Measurements from ENCODE around the gene ZDHHC11B.
"Not testable (repeated sequence)": the region's sequence is repeated elsewhere in the genome, so short reads cannot be mapped to it uniquely, and the experiment has no call there.

ZDHHC11B gene

GRCh38 chr5:766666-767431, 17.7 kb downstream of the ZDHHC11B start:
- DNase-seq (ENCODE audit: extremely low spot score), result no peak
- ChIA-PET POLR2A (no interaction called here), CTCF (no interaction called here)
- TF ChIP-seq CTBP1 (IDR thresholded peaks at IDR 0.05; ENCODE audit: borderline replicate concordance), result no peak
- no peak for TF ChIP-seq ZNF384 (IDR thresholded peaks at IDR 0.05)
- TF ChIP-seq PKNOX1 (IDR thresholded peaks at IDR 0.05), result no peak
- no peak for TF ChIP-seq HDGF (IDR thresholded peaks at IDR 0.05; ENCODE audit: borderline replicate concordance)
- no peak for TF ChIP-seq ELF4 (IDR thresholded peaks at IDR 0.05)
- TF ChIP-seq FOXA1 (IDR thresholded peaks at IDR 0.05), result no peak

DNA sequence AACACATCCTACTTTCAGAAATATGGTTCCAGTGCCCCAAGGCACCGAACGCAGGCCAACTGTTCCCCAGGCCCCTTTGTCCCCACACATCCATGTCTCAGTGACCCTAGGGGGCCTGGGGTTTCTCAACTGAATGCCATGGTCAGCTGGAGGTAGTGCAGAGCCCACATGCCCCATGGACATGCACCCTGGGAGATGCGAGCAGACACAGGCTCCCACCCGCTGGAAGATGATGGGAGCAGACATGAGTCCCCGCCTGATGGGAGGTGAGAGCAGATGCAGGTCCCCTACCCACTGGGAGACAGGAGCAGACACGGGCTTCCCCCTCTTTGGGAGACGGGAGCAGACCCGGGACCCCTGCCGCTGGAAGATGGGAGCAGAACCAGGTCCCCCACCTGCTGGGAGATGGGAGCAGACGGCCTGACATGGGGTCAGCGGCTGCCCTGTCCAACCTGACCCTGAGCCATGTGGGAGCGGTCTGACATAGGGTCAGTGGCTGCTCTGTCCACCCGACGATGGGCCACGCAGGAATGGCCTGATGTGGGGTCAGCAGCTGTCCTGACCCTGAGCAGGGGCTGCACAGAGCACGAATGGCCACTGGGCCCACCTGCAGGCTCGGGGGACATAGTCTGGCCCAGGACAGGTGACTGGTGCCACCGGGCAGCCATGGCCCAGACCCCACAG, 18.4 kb downstream of the ZDHHC11B start:
- TF ChIP-seq FOXM1 (IDR thresholded peaks at IDR 0.05; ENCODE audit: borderline replicate concordance), result no peak
- TF ChIP-seq HDGF (IDR thresholded peaks at IDR 0.05; ENCODE audit: borderline replicate concordance), result no peak
- no peak for TF ChIP-seq ZNF384 (IDR thresholded peaks at IDR 0.05)
- TF ChIP-seq PKNOX1 (IDR thresholded peaks at IDR 0.05), result no peak
- TF ChIP-seq LEF1 (IDR thresholded peaks at IDR 0.05; ENCODE audit: borderline replicate concordance), result no peak
- TF ChIP-seq NFRKB (IDR thresholded peaks at IDR 0.05), result no peak
- no peak for TF ChIP-seq TARDBP (IDR thresholded peaks at IDR 0.05)
- no peak for TF ChIP-seq ELF4 (IDR thresholded peaks at IDR 0.05)
- TF ChIP-seq FOXK2 (IDR thresholded peaks at IDR 0.05), result no peak
- no peak for TF ChIP-seq SUZ12 (IDR thresholded peaks at IDR 0.05)
- no peak for TF ChIP-seq L3MBTL2 (conservative IDR thresholded peaks at IDR 0.05)
- TF ChIP-seq BHLHE40 (IDR thresholded peaks at IDR 0.05; ENCODE audit: borderline replicate concordance), result no peak
- TF ChIP-seq SP1 (IDR thresholded peaks at IDR 0.05), result no peak
- DNase-seq (ENCODE audit: extremely low spot score), result no peak
- POLR2A ChIA-PET, result no interaction called here
- CTCF ChIA-PET, result no interaction called here

- ChIA-PET CTCF (no interaction called here), POLR2A (interaction anchor here (1.2 kb wide), 1 partner anchor 13 kb away, joined by 3 read pairs; no protein-coding TSS in a partner anchor)
- TF ChIP-seq LEF1 (IDR thresholded peaks at IDR 0.05; ENCODE audit: borderline replicate concordance) (no peak), FOXK2 (IDR thresholded peaks at IDR 0.05) (no peak), CTBP1 (IDR thresholded peaks at IDR 0.05; ENCODE audit: borderline replicate concordance) (no peak), ZNF384 (IDR thresholded peaks at IDR 0.05) (no peak), SP1 (IDR thresholded peaks at IDR 0.05) (no peak), NFRKB (IDR thresholded peaks at IDR 0.05) (no peak), TARDBP (IDR thresholded peaks at IDR 0.05) (no peak), BHLHE40 (IDR thresholded peaks at IDR 0.05; ENCODE audit: borderline replicate concordance) (no peak), FOXM1 (IDR thresholded peaks at IDR 0.05; ENCODE audit: borderline replicate concordance) (no peak), PKNOX1 (IDR thresholded peaks at IDR 0.05) (no peak), L3MBTL2 (conservative IDR thresholded peaks at IDR 0.05) (no peak)
- DNase-seq (ENCODE audit: extremely low spot score), result no peak
Observed at GRCh38 chr5:763998-764781, 20.3 kb downstream of the ZDHHC11B start.

DNA sequence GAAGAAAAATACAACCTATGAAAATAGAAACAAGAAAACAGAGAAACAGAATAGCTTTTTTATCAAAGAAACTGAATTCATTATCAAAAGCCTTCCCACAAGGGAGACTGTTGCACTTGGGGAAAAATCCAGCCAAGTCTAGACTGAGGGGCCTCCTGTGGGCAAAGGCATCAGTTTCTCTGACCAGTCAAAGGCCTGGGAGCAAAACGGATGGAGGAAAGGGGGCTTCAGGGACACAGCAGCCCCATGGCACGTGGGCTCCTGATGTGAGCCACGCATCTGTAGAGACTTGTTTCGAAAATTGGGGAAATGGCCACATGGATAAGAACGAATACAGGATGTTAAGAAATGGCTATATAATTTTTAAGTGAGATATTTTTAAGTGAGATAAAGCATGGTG, 21.1 kb downstream of the ZDHHC11B start:
- no peak for DNase-seq (ENCODE audit: extremely low spot score)
- TF ChIP-seq NFRKB (IDR thresholded peaks at IDR 0.05) (no peak), SUZ12 (IDR thresholded peaks at IDR 0.05) (no peak), FOXM1 (IDR thresholded peaks at IDR 0.05; ENCODE audit: borderline replicate concordance) (no peak)
- ChIA-PET POLR2A (no interaction called here), CTCF (no interaction called here)

DNA sequence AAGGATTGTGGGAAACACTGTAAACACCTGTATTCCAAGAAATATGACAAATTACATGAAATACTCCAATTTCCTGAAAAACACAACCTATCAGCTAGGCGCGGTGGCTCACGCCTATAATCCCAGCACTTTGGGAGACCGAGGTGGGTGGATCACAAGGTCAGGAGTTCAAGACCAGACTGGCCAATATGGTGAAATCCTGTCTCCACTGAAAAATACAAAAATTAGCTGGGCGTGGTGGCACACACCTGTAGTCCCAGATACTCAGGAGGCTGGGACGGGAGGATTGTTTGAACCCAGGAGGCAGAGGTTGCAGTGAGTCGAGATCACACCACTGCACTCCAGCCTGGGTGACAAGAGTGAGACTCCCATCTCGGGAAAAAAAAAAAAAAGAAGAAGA, 21.5 kb downstream of the ZDHHC11B start:
- DNase-seq (ENCODE audit: extremely low spot score); POLR2A ChIA-PET; CTCF ChIA-PET: not testable (repeated sequence)

GRCh38 chr5:761854-762710, 22.4 kb downstream of the ZDHHC11B start:
- CTCF ChIA-PET, result no interaction called here
- no peak for TF ChIP-seq FOXA1 (IDR thresholded peaks at IDR 0.05)
- no peak for TF ChIP-seq HDGF (IDR thresholded peaks at IDR 0.05; ENCODE audit: borderline replicate concordance)
- TF ChIP-seq CTBP1 (IDR thresholded peaks at IDR 0.05; ENCODE audit: borderline replicate concordance), result no peak
- no peak for TF ChIP-seq SUZ12 (IDR thresholded peaks at IDR 0.05)
- no peak for TF ChIP-seq NFRKB (IDR thresholded peaks at IDR 0.05)
- TF ChIP-seq SP1 (IDR thresholded peaks at IDR 0.05), result no peak
- no peak for DNase-seq (ENCODE audit: extremely low spot score)
- POLR2A ChIA-PET, result no interaction called here

Data from HEK293T (cell line).